ENCODE data around the gene ZFPM1.

ZFPM1 gene

GRCh38 chr16:88526906-88527185, 73.8 kb downstream of the ZFPM1 start:
- Histone ChIP-seq H3K4me2 (ENCODE audit: low read length) (no peak overlapping the region), H3K23ac (ENCODE audit: low read length) (no peak overlapping the region), H3K4me1 (ENCODE audit: control insufficient read depth in 1 of 2, insufficient read depth in 2 of 2, low read length in 2 of 2) (peaks cover 2 to 3% of the 10 kb centered on the region in 2 experiments), H3K4me3 (ENCODE audit: low read depth, low read length) (no peak overlapping the region), H3K14ac (ENCODE audit: low read length) (no peak overlapping the region), H3K4ac (ENCODE audit: low read depth, low read length) (no peak overlapping the region), H2BK5ac (ENCODE audit: low read depth, low read length, poor library complexity) (no peak overlapping the region), H4K12ac (ENCODE audit: low read depth, low read length) (no peak overlapping the region), H4K8ac (ENCODE audit: low read depth, low read length) (no peak overlapping the region), H2AK5ac (ENCODE audit: low read length) (no peak overlapping the region), H3K18ac (ENCODE audit: low read length) (no peak overlapping the region), H3K79me2 (ENCODE audit: control insufficient read depth, insufficient read depth, low read length, poor library complexity) (no peaks in the 10 kb centered on the region), H3K27me3 (ENCODE audit: insufficient read depth, low read length) (no peaks in the 10 kb centered on the region), H3K9me3 (ENCODE audit: insufficient read depth, low read depth, low read length) (no peaks in the 10 kb centered on the region), H3K27ac (ENCODE audit: low read depth, low read length) (no peak overlapping the region), H3K79me1 (ENCODE audit: low read length) (no peaks in the 10 kb centered on the region), H2BK12ac (ENCODE audit: low read length) (no peak overlapping the region), H2AFZ (ENCODE audit: insufficient read depth, low read length, poor library complexity) (no peak overlapping the region), H2BK120ac (ENCODE audit: insufficient read depth, low read length, poor library complexity) (no peak overlapping the region), H3K9ac (ENCODE audit: low read length) (no peak overlapping the region), H4K91ac (ENCODE audit: low read depth, low read length) (no peak overlapping the region), H3K36me3 (ENCODE audit: control insufficient read depth in 1 of 2, insufficient read depth in 2 of 2, low read length in 2 of 2) (peaks cover 12 to 17% of the 10 kb centered on the region in 2 experiments)
- no peak for DNase-seq
- no CpG with 5 or more reads among the region's 9 CpGs for WGBS (ENCODE audit: extremely low coverage, insufficient coverage, insufficient read length)

DNA sequence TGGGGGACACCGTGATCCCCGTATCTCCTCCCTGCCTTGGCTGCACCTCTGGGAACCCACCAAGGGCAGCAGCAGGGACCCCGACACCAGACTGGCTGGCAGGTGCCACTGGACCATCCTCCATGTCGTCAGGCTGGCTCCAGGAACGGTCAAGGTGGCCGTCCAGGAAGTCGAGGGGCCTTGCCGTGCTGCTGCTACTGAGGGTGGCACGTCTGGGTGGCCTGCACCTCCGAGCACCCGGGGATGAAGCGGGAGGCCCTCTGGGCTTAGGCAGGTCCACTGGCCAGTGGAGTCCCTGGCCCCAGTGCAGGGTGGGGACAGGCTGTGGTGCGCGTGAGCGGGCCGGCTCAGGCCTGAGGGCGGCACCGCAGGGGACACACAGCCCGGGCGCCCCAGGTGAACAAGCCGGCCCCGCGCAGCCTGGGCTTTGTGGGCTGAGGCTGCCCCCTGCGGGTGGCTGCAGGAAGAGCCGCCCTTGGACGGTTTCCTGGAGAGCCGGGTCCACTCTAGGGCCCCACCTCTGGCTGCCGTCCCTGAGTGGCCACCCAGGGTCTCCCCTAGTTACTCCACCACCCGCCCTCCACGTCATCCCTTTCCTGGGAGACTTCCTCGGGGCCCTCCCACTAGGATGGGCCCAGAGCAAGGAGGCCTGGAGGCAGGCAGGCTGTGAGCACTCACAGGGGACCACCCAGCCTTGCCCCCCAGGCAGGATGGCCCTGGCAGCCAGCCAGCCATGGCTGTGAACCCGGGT, 74.3 kb downstream of the ZFPM1 start:
- H2BK120ac ChIP-seq (ENCODE audit: insufficient read depth, low read length, poor library complexity) = no peak overlapping the region
- no peak overlapping the region for H4K8ac ChIP-seq (ENCODE audit: low read depth, low read length)
- no peaks in the 10 kb centered on the region for H3K9me3 ChIP-seq (ENCODE audit: insufficient read depth, low read depth, low read length)
- H3K4me3 ChIP-seq (ENCODE audit: low read depth, low read length) = no peak overlapping the region
- no peak overlapping the region for H3K4ac ChIP-seq (ENCODE audit: low read depth, low read length)
- no peaks in the 10 kb centered on the region for H3K27me3 ChIP-seq (ENCODE audit: insufficient read depth, low read length)
- H4K12ac ChIP-seq (ENCODE audit: low read depth, low read length) = no peak overlapping the region
- no peak overlapping the region for H2BK12ac ChIP-seq (ENCODE audit: low read length)
- H3K4me1 ChIP-seq (ENCODE audit: control insufficient read depth in 1 of 2, insufficient read depth in 2 of 2, low read length in 2 of 2) = peaks cover 2 to 3% of the 10 kb centered on the region in 2 experiments
- no peak overlapping the region for H3K9ac ChIP-seq (ENCODE audit: low read length)
- no peak overlapping the region for H2AK5ac ChIP-seq (ENCODE audit: low read length)
- H2BK5ac ChIP-seq (ENCODE audit: low read depth, low read length, poor library complexity) = no peak overlapping the region
- H3K79me2 ChIP-seq (ENCODE audit: control insufficient read depth, insufficient read depth, low read length, poor library complexity) = no peaks in the 10 kb centered on the region
- no CpG with 5 or more reads among the region's 32 CpGs for WGBS (ENCODE audit: extremely low coverage, insufficient coverage, insufficient read length)
- no peak overlapping the region for H3K4me2 ChIP-seq (ENCODE audit: low read length)
- no peak overlapping the region for H2AFZ ChIP-seq (ENCODE audit: insufficient read depth, low read length, poor library complexity)
- peaks cover 12 to 14% of the 10 kb centered on the region in 2 experiments for H3K36me3 ChIP-seq (ENCODE audit: control insufficient read depth in 1 of 2, insufficient read depth in 2 of 2, low read length in 2 of 2)
- DNase-seq = peak in 1 of 2 donors; percentile 63
- H3K27ac ChIP-seq (ENCODE audit: low read depth, low read length) = no peak overlapping the region
- H3K23ac ChIP-seq (ENCODE audit: low read length) = no peak overlapping the region
- no peaks in the 10 kb centered on the region for H3K79me1 ChIP-seq (ENCODE audit: low read length)
- no peak overlapping the region for H4K91ac ChIP-seq (ENCODE audit: low read depth, low read length)
- H3K14ac ChIP-seq (ENCODE audit: low read length) = no peak overlapping the region
- H3K18ac ChIP-seq (ENCODE audit: low read length) = no peak overlapping the region

GRCh38 chr16:88527937-88528743, 75.1 kb downstream of the ZFPM1 start:
- Histone ChIP-seq H2AFZ (ENCODE audit: insufficient read depth, low read length, poor library complexity) (no peak overlapping the region), H4K12ac (ENCODE audit: low read depth, low read length) (no peak overlapping the region), H3K4ac (ENCODE audit: low read depth, low read length) (no peak overlapping the region), H4K91ac (ENCODE audit: low read depth, low read length) (no peak overlapping the region), H3K4me1 (ENCODE audit: control insufficient read depth in 1 of 2, insufficient read depth in 2 of 2, low read length in 2 of 2) (peaks cover 2 to 3% of the 10 kb centered on the region in 2 experiments), H3K9me3 (ENCODE audit: insufficient read depth, low read depth, low read length) (peaks cover 2% of the 10 kb centered on the region), H3K27ac (ENCODE audit: low read depth, low read length) (no peak overlapping the region), H3K27me3 (ENCODE audit: insufficient read depth, low read length) (no peaks in the 10 kb centered on the region), H2AK5ac (ENCODE audit: low read length) (no peak overlapping the region), H3K23ac (ENCODE audit: low read length) (no peak overlapping the region), H3K4me3 (ENCODE audit: low read depth, low read length) (no peak overlapping the region), H3K4me2 (ENCODE audit: low read length) (no peak overlapping the region), H3K79me2 (ENCODE audit: control insufficient read depth, insufficient read depth, low read length, poor library complexity) (no peaks in the 10 kb centered on the region), H3K18ac (ENCODE audit: low read length) (no peak overlapping the region), H3K79me1 (ENCODE audit: low read length) (no peaks in the 10 kb centered on the region), H2BK12ac (ENCODE audit: low read length) (no peak overlapping the region), H3K14ac (ENCODE audit: low read length) (no peak overlapping the region), H3K36me3 (ENCODE audit: control insufficient read depth in 1 of 2, insufficient read depth in 2 of 2, low read length in 2 of 2) (peaks cover 12 to 14% of the 10 kb centered on the region in 2 experiments), H4K8ac (ENCODE audit: low read depth, low read length) (no peak overlapping the region), H2BK5ac (ENCODE audit: low read depth, low read length, poor library complexity) (no peak overlapping the region), H2BK120ac (ENCODE audit: insufficient read depth, low read length, poor library complexity) (no peak overlapping the region), H3K9ac (ENCODE audit: low read length) (no peak overlapping the region)
- DNase-seq = no peak
- WGBS (ENCODE audit: extremely low coverage, insufficient coverage, insufficient read length) = no CpG with 5 or more reads among the region's 30 CpGs

- no peak overlapping the region for H2BK120ac ChIP-seq (ENCODE audit: insufficient read depth, low read length, poor library complexity)
- H3K4ac ChIP-seq (ENCODE audit: low read depth, low read length) = no peak overlapping the region
- no peak overlapping the region for H4K12ac ChIP-seq (ENCODE audit: low read depth, low read length)
- H3K14ac ChIP-seq (ENCODE audit: low read length) = no peak overlapping the region
- no peak overlapping the region for H4K8ac ChIP-seq (ENCODE audit: low read depth, low read length)
- H3K79me1 ChIP-seq (ENCODE audit: low read length) = peaks cover 2% of the 10 kb centered on the region
- H3K9me3 ChIP-seq (ENCODE audit: insufficient read depth, low read depth, low read length) = peaks cover 2% of the 10 kb centered on the region
- no peak overlapping the region for H2BK5ac ChIP-seq (ENCODE audit: low read depth, low read length, poor library complexity)
- H3K23ac ChIP-seq (ENCODE audit: low read length) = no peak overlapping the region
- H3K27ac ChIP-seq (ENCODE audit: low read depth, low read length) = no peak overlapping the region
- no peak for DNase-seq
- no peak overlapping the region for H3K4me2 ChIP-seq (ENCODE audit: low read length)
- no peaks in the 10 kb centered on the region for H3K27me3 ChIP-seq (ENCODE audit: insufficient read depth, low read length)
- H2AFZ ChIP-seq (ENCODE audit: insufficient read depth, low read length, poor library complexity) = no peak overlapping the region
- peaks cover 2% of the 10 kb centered on the region for H3K79me2 ChIP-seq (ENCODE audit: control insufficient read depth, insufficient read depth, low read length, poor library complexity)
- H2BK12ac ChIP-seq (ENCODE audit: low read length) = no peak overlapping the region
- no peak overlapping the region for H3K18ac ChIP-seq (ENCODE audit: low read length)
- no peak overlapping the region for H4K91ac ChIP-seq (ENCODE audit: low read depth, low read length)
- peaks cover 2 to 5% of the 10 kb centered on the region in 2 experiments for H3K4me1 ChIP-seq (ENCODE audit: control insufficient read depth in 1 of 2, insufficient read depth in 2 of 2, low read length in 2 of 2)
- H2AK5ac ChIP-seq (ENCODE audit: low read length) = no peak overlapping the region
- no peak overlapping the region for H3K4me3 ChIP-seq (ENCODE audit: low read depth, low read length)
- H3K9ac ChIP-seq (ENCODE audit: low read length) = no peak overlapping the region
- no CpG with 5 or more reads among the region's 22 CpGs for WGBS (ENCODE audit: extremely low coverage, insufficient coverage, insufficient read length)
- H3K36me3 ChIP-seq (ENCODE audit: control insufficient read depth in 1 of 2, insufficient read depth in 2 of 2, low read length in 2 of 2) = peaks cover 12 to 14% of the 10 kb centered on the region in 2 experiments
Observed at GRCh38 chr16:88528902-88529318, 75.8 kb downstream of the ZFPM1 start.

Measured in trophoblast cell (in vitro differentiated cells and primary cell).